Stimulated activated CD8-positive, alpha-beta memory T cell treated with anti-CD3 and anti-CD28 coated beads, Interleukin-7, amount 100 ng/mL, for 48 hours (primary cell): ENCODE measurements around the gene ACTMAP.
"Not testable (repeated sequence)": the region's sequence is repeated elsewhere in the genome, so short reads cannot be mapped to it uniquely, and the experiment has no call there.

Experiments used
- DNase-seq, 2 donors: peaks; one replicate each; pipeline ENCODE4 v3.0.0-alpha.2; 2020; ENCODE audit warnings: low read depth in 1 of 2; ENCODE audit errors: extremely low read depth in 1 of 2

Gene ACTMAP

DNA sequence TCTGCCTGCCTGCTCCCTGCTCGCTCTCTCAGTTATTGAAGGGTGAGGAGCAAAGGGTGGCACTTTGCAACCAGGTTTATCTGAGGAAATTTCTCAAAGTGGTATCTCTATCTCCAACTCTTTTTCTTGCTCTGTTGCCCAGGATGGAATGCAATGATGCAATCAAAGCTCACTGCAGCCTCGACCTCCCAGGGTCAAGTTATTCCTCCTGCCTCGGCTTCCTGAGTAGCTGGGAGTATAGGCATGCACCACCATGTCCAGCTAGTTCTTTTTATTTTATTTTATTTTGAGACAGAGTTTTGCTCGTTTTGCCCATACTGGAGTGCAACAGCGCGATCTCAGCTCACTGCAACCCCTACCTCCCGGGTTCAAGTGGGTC is 4.9 kb downstream of the ACTMAP start:
- no peak for DNase-seq

DNA sequence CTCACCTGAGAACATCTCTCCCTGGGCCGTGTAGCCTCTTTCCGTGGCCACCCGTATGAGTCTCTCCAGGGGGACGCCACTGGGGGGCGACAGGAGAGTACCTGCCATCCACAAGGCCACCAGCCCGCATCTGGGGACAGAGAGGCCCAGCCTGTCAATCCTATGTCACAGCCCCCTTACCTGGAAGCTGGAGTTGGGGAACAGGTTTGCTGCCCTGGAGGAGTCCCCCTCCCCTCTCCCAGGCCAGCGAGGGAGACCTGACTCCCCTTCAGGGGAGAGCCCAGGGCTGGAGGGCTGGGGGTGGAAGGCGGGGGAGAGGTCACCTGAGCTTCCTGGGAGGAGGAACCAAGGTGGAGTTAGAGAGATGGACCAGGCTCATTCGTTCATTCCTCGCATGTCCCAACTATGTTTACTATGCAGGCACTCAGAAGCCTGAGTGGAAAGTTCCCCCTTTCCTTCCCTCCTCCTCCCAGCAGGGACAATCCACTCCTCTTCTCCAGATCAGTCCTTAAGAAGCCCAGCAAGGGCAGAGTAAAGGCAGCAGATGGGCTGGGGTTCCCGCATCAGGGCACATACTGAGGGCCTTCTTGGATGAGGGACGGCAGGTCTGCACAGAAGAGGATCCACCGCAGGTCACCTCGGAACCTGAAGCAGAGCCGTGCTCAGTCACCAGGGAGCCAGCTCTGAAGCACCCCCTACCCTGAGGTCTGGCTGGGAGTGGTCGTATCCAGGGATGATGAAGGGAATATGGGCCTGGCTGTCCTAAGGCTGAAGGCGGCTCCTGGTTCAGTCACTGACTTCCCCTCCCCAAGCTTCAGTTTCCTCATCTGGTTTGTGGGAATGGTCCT is 5.5 kb downstream of the ACTMAP start:
- DNase-seq = no peak

DNA sequence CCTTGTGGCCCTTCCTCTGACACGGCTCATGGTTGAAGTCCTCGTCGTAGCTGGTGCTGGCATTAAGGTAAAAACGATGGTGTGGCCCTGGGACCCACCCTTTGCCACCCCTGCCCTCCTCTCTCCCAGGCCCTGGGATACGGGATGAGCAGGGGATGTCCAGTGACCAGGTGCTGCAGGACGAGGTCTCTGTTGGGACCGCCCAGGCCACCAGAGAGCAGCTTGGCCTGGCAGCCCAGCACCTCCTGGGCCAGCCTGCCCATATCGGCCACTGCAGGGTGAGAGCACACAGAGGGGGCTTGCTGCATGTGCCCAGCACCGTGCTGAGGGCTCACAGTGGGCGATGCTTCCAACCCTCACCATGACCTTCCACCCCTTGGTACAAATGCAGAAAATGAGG is 6.4 kb downstream of the ACTMAP start:
- no peak for DNase-seq

GRCh38 chr19:40742886-40743285 is 7.4 kb downstream of the ACTMAP start:
- DNase-seq = no peak

GRCh38 chr19:40742477-40742876 is 7.8 kb downstream of the ACTMAP start:
- DNase-seq = no peak

DNA sequence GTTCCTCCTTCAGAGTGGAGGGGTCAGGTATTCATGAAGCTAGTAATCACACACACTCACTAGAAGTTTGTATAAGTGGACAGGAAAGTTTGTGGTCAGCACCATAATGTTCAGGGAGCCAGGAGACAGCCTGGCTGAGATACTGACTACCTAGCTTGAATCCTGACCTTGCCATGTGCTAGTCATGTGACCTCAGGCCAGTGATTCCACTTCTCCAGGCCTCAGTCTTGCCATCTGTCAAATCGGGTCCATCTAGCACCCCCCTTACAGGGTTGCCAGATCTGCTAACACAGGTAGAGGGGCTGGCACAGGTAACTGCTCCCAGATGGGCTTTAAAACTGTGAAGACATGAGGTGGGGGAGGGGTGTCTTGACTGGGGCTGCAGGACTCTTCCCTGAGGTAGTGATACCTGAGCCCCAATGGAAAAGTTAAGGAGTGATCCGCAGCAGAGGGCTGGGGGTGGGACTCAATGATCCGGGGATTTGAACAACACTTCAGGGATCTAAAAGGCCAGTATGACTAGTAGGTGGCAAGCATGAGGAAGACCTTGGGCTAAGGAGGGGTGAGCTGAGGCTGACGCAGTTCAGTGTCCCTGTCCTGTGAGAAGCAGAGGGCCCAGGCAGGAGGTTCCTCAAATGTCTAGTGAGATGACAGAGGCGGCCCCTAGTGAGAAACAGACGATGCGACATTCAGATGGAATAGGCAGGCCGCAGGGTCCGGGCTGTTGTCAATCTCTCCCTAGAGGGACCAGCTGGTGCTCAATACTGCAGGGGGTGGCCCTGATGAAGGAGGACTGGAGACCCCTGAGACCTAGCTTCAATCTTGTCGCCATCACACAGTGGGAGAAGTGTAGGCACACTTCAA is 8.5 kb downstream of the ACTMAP start:
- no peak for DNase-seq

DNA sequence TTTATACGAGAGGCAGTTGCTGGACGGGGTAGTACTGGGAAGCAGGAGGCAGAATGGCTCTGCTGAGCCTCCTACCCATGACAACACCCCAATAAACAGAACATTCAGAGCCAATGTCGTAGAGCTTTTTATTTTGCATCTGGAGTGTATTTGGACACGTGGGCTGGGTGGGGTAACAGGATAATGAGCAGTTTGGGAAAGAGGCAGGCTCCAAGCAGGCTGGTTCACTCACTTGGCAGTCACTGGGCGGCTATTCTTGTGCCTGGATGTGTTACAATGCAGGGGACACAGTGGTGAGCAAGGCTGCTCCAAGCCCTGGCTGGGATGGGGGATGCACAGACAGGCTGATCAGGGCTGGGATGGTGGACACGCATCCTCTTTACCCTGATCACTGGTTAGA is 9.5 kb downstream of the ACTMAP start:
- DNase-seq = no peak

- no peak for DNase-seq
These were observed 10.2 kb downstream of the ACTMAP start for GRCh38 chr19:40739871-40740703.

DNA sequence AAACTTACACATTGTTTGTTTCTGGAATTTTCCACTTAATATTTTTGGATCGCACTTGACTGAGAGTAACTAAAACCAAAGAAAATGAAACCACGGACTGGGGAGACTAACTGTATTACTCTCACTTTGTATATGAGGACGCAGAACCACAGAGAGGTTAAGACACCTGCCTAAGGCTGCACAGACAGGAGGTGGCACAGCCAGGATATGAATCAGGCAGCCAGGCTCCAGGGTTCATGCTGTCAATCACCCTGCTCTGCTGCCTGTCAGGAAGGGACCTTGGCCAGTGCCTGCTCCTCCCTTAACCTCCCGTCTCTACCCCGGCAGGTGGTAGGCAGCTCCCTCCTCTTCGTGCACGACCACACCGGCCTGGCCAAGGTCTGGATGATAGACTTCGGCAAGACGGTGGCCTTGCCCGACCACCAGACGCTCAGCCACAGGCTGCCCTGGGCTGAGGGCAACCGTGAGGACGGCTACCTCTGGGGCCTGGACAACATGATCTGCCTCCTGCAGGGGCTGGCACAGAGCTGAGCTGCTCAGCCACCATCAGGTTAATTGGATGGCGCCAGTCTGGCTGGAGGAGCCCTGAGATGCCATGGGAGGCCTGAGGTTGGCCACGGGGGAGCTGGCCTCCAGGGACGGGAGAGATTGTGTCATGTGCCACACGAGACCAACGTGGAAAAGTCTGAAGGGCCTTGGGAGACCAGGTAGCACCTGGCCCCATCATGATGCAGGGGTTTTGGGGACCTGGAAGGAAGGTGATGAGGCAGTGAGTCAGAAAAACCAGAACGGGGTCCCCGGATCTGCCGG is 11.0 kb downstream of the ACTMAP start:
- no peak for DNase-seq

DNA sequence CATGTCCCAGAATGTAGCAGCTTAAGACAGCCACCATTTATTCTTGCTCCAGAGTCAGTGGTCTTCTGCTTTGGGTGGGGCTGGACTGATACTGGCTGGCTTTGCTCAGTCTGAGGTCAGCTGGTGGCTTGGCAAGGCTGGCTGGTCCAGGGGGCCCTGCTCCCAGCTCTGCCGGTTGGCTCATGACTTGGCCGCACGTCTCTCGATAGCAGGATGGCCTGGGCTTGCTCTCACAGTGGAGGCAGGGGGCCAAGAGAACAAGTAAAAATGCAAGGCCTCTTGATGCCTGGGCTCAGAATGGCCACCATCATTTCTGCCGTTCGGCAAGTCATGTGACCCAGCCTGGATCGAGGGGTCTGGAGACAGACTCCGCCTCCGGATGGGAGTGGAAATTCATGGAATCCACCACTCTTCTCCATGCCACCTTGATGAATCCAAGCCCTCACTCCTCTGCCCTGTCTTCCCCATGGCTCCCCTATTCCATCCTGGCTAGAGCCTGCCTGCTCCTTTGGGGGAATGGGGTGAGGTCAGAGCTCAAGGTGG is 13.1 kb downstream of the ACTMAP start:
- DNase-seq = no peak

DNA sequence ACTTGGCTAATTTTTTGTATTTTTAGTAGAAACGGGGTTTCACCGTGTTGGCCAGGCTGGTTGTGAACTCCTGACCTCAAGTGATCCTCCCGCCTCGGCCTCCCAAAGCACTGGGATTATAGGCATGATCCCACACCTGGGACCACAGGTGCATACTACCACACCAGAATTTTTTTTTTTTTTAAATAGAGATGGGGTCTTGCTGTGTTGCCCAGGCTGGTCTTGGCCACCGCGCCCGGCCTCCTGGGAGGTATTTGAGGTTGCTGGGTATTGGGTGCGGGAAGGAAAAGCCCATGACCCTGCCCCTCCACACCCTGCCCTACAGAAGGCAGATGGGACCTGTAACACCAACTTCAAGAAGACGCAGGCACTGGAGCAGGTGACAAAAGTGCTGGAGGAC is 13.6 kb downstream of the ACTMAP start:
- DNase-seq = no peak

GRCh38 chr19:40735013-40735771 is 15.1 kb downstream of the ACTMAP start:
- DNase-seq = no peak

- no peak for DNase-seq
These were observed 17.1 kb downstream of the ACTMAP start for GRCh38 chr19:40733149-40733548.

DNA sequence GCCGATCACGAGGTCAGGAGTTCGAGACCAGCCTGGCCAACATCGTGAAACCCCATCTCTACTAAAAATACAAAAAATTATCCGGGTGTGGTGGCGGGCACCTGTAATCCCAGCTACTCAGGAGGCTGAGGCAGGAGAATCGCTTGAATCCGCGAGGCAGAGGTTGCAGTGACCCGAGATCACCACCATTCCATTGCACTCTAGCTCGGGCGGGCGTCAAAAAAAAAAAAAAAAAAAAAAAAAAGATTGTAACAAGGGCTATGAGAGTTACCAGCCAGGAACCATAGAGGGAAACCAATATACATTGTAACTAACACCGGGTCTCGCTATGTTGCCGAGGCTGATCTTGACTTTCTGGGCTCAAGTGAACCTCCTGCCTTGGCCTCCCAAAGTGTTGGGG is 18.0 kb downstream of the ACTMAP start:
- DNase-seq = not testable (repeated sequence)

DNA sequence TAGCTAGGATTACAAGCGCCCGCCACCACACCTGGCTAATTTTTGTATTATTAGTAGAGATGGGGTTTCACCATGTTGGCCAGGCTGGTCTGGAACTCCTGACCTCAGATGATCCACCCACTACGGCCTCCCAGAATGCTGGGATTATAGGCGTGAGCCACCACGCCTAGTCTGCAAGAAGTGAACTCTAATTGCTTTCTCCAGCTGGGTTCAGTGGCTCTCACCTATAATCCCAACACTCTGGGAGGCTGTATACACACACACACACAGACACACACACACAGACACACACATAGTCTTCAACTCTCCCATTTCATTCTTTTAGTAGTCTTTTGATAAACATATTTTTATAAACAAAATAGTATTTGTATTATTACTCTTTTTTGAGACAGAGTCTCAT is 20.2 kb downstream of the ACTMAP start:
- not testable (repeated sequence) for DNase-seq

- DNase-seq = no peak
These were observed 24.0 kb downstream of the ACTMAP start for GRCh38 chr19:40726279-40726678.

DNA sequence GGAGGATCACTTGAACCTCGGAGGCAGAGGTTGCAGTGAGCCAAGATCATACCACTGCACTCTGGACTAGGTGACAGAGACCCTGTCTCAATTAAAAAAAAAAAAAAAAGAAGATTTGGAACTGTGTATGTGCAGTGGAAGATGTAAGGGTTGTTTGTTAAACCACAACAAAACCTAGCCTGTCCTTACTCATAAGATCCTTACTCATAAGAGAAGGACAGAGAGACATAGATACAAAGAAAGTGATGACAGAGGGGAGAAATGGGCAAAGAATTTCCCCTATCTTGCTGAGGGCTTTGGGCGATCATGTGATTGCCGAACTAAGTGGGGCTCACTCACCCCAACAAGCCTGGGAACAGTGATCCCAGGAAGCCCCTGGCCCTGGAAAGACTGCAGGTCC is 25.4 kb downstream of the ACTMAP start:
- no peak for DNase-seq

DNA sequence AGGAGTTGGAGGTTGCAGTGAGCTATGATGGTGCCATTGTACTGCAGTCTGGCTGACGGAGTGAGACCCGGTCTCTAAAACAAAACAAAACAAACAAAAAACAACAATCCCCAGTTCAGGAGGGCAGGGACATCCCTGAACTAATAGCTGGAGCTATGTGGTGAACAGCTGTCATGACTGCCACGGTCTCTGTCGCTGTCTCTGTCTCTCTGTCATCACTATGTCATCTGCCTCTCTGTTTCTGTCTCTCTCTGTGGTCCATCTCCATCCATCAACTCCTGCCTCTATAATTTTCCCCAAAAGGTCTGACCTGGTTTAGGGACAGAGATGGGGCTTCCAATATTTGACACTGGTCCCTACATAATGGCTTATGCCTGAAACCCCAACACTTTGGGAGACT is 26.0 kb downstream of the ACTMAP start:
- no peak for DNase-seq

- DNase-seq = no peak
These were observed 26.5 kb downstream of the ACTMAP start for GRCh38 chr19:40723661-40724254.
